ENCODE results near the gene LRRC56. TPM values are rescaled to one million over a fixed set of nuclear protein-coding genes. Genes with fewer than 3 reads are reported as not detected.

Gene LRRC56
- polyA plus RNA-seq, 3 donors: 0.09 to 0.68 TPM; not detected in 1

DNA sequence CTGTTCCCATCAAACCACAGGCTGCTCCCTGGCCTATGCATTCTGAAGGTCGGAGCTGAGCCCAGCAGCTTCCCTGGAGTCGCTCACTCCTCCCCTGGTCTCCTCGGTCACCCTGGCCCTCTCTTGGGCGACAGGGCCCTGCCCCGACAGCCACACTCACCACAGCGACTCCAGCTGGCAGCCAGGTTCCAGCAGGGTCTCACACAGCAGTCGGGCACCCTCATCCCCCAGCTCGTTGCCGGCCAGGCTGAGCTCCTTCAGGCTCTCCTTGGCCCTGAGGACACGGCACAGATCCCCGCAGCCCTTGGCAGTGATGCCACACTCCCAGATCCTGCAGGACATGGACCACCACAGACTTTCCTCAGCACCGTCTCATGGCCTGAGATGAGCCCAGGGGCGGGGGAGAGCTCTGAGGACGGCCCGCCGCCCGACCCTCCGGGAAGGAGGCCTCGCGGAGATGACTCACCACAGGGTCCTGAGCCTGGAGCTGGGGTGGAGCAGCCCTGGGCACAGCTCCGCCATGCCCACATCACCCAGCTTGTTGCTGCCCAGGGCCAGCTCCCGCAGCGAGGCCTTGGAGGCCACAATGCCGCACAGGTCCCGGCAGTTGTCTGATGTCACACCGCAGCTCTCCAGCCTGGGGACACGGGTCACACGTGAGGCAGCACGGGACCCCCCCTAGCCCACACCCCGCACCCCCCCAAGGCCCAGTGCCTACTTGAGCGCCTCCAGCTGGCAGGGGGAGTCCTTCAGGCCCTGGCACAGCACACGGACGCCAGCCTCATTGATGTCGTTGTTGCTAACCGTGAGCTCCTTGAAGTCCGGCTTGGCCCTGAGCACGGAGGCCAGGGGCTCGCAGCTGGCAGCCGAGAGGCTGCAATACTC, 38.8 kb upstream of the LRRC56 start:
- Histone ChIP-seq H3K9ac (ENCODE audit: insufficient read depth, low read length, poor library complexity, severe bottlenecking) (no peak overlapping the region), H3K27ac (ENCODE audit: low read depth in 1 of 2, low read length in 2 of 2) (peak overlapping the region in 1 of 2 donors; percentile 100), H4K20me1 (ENCODE audit: insufficient read depth, low read length) (peaks cover 97% of the 10 kb centered on the region), H3K27me3 (ENCODE audit: control insufficient read depth in 2 of 2, insufficient read depth in 2 of 2, low read length in 2 of 2) (no peaks in the 10 kb centered on the region), H3K36me3 (replicated peaks in 1 of 2; ENCODE audit: control insufficient read depth in 1 of 2, insufficient read depth in 2 of 2, low read length in 2 of 2) (peaks cover 78 to 86% of the 10 kb centered on the region in 2 donors), H2AFZ (ENCODE audit: insufficient read depth, low read depth, low read length, poor library complexity, severe bottlenecking) (no peak overlapping the region), H3K4me1 (ENCODE audit: control insufficient read depth in 1 of 2, insufficient read depth in 2 of 2, low read length in 2 of 2) (peaks cover 28 to 31% of the 10 kb centered on the region in 2 donors), H3K4me2 (replicated peaks; ENCODE audit: extremely low read depth, low read length, poor library complexity, severe bottlenecking) (no peak overlapping the region), H3K4me3 (replicated peaks in 1 of 3; ENCODE audit: low read depth in 2 of 3, low read length in 3 of 3) (no peak overlapping the region), H3K79me2 (ENCODE audit: insufficient read depth, low read length) (peaks cover 66% of the 10 kb centered on the region), H3K9me3 (replicated peaks in 1 of 2; ENCODE audit: control insufficient read depth in 1 of 2, insufficient read depth in 1 of 2, low read length in 2 of 2) (no peaks in the 10 kb centered on the region)
- H3K36me3 Mint-ChIP-seq: peaks cover 65 to 81% of the 10 kb centered on the region in 2 donors
- WGBS (ENCODE audit: insufficient coverage): 95% methylated on average over 36 of the region's 39 CpGs
- TF ChIP-seq, protein P1, sequence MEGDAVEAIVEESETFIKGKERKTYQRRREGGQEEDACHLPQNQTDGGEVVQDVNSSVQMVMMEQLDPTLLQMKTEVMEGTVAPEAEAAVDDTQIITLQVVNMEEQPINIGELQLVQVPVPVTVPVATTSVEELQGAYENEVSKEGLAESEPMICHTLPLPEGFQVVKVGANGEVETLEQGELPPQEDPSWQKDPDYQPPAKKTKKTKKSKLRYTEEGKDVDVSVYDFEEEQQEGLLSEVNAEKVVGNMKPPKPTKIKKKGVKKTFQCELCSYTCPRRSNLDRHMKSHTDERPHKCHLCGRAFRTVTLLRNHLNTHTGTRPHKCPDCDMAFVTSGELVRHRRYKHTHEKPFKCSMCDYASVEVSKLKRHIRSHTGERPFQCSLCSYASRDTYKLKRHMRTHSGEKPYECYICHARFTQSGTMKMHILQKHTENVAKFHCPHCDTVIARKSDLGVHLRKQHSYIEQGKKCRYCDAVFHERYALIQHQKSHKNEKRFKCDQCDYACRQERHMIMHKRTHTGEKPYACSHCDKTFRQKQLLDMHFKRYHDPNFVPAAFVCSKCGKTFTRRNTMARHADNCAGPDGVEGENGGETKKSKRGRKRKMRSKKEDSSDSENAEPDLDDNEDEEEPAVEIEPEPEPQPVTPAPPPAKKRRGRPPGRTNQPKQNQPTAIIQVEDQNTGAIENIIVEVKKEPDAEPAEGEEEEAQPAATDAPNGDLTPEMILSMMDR (IDR thresholded peaks at IDR 0.05): no peak
- H3K4me1 Mint-ChIP-seq: peaks cover 29% of the 10 kb centered on the region
- peaks cover 0 to 6% (median 0%) of the 10 kb centered on the region in 3 donors for H3K27me3 Mint-ChIP-seq (ENCODE audit: low read depth in 3 of 3)
- no peak for DNase-seq
- intact Hi-C loops (cut with micrococcal nuclease): no loop called here
- no peaks in the 10 kb centered on the region for H3K9me3 Mint-ChIP-seq
- H3K27ac Mint-ChIP-seq: peak overlapping the region in 6 of 7 donors; percentile 11 to 82 (median 66)
- no peak overlapping the region for H3K4me3 Mint-ChIP-seq

DNA sequence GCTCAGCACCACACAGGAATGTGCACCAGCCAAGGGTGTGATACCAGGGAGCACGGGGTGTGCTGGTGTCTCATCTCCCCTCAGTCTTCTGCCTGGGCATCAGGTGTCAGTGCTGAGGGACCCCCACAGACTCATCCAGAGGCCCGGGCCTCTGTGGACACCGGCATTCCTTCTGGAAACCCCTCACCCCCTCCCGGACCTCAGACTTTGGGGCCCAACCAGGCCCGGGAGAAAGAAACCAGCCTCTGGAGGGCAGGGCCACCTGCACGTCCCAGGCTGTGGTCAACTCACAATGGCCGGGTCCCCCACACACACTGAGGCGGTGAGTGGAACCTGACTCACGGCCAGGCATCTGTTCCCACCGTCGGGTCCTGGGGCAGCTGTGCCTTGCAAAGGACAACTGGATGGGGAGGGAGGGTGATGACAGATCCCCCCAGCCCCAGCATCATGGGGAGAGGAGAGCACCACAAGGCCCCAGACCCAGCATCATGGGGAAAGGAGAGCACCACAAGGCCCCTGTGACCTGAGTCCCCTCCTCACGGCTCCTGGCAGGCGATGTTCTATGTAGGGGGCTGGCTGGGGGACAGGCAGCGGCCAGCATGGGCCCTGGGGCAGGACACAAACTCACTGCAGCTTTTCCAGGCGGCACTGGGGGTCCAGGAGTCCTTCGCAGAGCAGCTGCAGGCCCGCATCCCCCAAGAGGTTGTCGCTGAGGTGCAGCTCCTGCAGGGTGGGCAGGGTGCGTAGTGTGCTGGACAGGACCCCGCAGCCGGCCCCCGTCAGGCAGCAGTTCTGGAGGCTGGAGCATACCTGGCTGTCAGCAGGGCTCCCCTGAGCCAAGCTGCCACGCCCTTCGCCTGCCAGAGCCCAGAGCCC, 37.9 kb upstream of the LRRC56 start:
- Histone ChIP-seq H3K4me2 (replicated peaks; ENCODE audit: extremely low read depth, low read length, poor library complexity, severe bottlenecking) (no peak overlapping the region), H3K79me2 (ENCODE audit: insufficient read depth, low read length) (peaks cover 75% of the 10 kb centered on the region), H3K27ac (ENCODE audit: low read depth in 1 of 2, low read length in 2 of 2) (peak overlapping the region in 1 of 2 donors; percentile 100), H3K4me1 (ENCODE audit: control insufficient read depth in 1 of 2, insufficient read depth in 2 of 2, low read length in 2 of 2) (peaks cover 33 to 40% of the 10 kb centered on the region in 2 donors), H2AFZ (ENCODE audit: insufficient read depth, low read depth, low read length, poor library complexity, severe bottlenecking) (no peak overlapping the region), H3K9me3 (replicated peaks in 1 of 2; ENCODE audit: control insufficient read depth in 1 of 2, insufficient read depth in 1 of 2, low read length in 2 of 2) (no peaks in the 10 kb centered on the region), H3K27me3 (ENCODE audit: control insufficient read depth in 2 of 2, insufficient read depth in 2 of 2, low read length in 2 of 2) (no peaks in the 10 kb centered on the region), H3K36me3 (replicated peaks in 1 of 2; ENCODE audit: control insufficient read depth in 1 of 2, insufficient read depth in 2 of 2, low read length in 2 of 2) (peaks cover 71 to 77% of the 10 kb centered on the region in 2 donors), H4K20me1 (ENCODE audit: insufficient read depth, low read length) (peaks cover 89% of the 10 kb centered on the region), H3K9ac (ENCODE audit: insufficient read depth, low read length, poor library complexity, severe bottlenecking) (no peak overlapping the region), H3K4me3 (replicated peaks in 1 of 3; ENCODE audit: low read depth in 2 of 3, low read length in 3 of 3) (no peak overlapping the region)
- H3K4me3 Mint-ChIP-seq: no peak overlapping the region
- peak overlapping the region in 4 of 7 donors; percentile 18 to 46 (median 27) for H3K27ac Mint-ChIP-seq
- intact Hi-C loops (cut with micrococcal nuclease): loop anchor here in 1 of 2 donors (10.0 kb wide), 1 partner anchor 295 kb away; the partner anchor contains the start of genes BET1L and RIC8A
- peaks cover 31% of the 10 kb centered on the region for H3K4me1 Mint-ChIP-seq
- peaks cover 62 to 75% of the 10 kb centered on the region in 2 donors for H3K36me3 Mint-ChIP-seq
- over 99% methylated on average over 19 of the region's 24 CpGs for WGBS (ENCODE audit: insufficient coverage)
- DNase-seq: no peak
- peaks cover 0 to 6% (median 0%) of the 10 kb centered on the region in 3 donors for H3K27me3 Mint-ChIP-seq (ENCODE audit: low read depth in 3 of 3)
- TF ChIP-seq, protein P1 (IDR thresholded peaks at IDR 0.05): no peak
- no peaks in the 10 kb centered on the region for H3K9me3 Mint-ChIP-seq
